ENCODE data around the gene GOLGA6L2. TPM values are rescaled to one million over a fixed set of nuclear protein-coding genes. Genes with fewer than 3 reads are reported as not detected.
"Not testable (repeated sequence)": the region's sequence is repeated elsewhere in the genome, so short reads cannot be mapped to it uniquely, and the experiment has no call there.

GOLGA6L2 gene
- total and polyA plus RNA-seq, 4 donors: not detected

- Histone ChIP-seq H3K4me3 (ENCODE audit: low read depth in 1 of 3, low read length in 3 of 3) (no peak overlapping the region), H3K27me3 (ENCODE audit: control insufficient read depth in 4 of 4, insufficient read depth in 4 of 4, low read length in 3 of 4) (no peaks in the 10 kb centered on the region), H3K36me3 (ENCODE audit: control insufficient read depth in 4 of 4, insufficient read depth in 3 of 4, low read depth in 1 of 4, low read length in 3 of 4) (no peaks in the 10 kb centered on the region), H3K27ac (ENCODE audit: low read depth in 1 of 2, low read length in 2 of 2) (no peak overlapping the region), H3K4me1 (ENCODE audit: control insufficient read depth in 4 of 4, insufficient read depth in 4 of 4, low read length in 3 of 4) (no peaks in the 10 kb centered on the region), H3K9ac (ENCODE audit: low read depth in 1 of 2, low read length in 2 of 2) (no peak overlapping the region), H3K9me3 (ENCODE audit: control insufficient read depth in 4 of 4, low read length in 3 of 4) (no peaks in the 10 kb centered on the region)
- TF ChIP-seq RAD21 (IDR thresholded peaks at IDR 0.05) (no peak), YY1 (IDR thresholded peaks at IDR 0.05) (no peak), HNF4G (IDR thresholded peaks at IDR 0.05) (no peak), JUND (IDR thresholded peaks at IDR 0.05) (no peak), HNF4A (conservative IDR thresholded peaks at IDR 0.05) (no peak), NR2F2 (IDR thresholded peaks at IDR 0.05) (no peak), GABPA (IDR thresholded peaks at IDR 0.05 in 1 of 2, conservative IDR thresholded peaks at IDR 0.05 in 1 of 2) (no peak), SP1 (IDR thresholded peaks at IDR 0.05) (no peak), RXRA (IDR thresholded peaks at IDR 0.05) (no peak)
- TF ChIP-seq, protein P1, sequence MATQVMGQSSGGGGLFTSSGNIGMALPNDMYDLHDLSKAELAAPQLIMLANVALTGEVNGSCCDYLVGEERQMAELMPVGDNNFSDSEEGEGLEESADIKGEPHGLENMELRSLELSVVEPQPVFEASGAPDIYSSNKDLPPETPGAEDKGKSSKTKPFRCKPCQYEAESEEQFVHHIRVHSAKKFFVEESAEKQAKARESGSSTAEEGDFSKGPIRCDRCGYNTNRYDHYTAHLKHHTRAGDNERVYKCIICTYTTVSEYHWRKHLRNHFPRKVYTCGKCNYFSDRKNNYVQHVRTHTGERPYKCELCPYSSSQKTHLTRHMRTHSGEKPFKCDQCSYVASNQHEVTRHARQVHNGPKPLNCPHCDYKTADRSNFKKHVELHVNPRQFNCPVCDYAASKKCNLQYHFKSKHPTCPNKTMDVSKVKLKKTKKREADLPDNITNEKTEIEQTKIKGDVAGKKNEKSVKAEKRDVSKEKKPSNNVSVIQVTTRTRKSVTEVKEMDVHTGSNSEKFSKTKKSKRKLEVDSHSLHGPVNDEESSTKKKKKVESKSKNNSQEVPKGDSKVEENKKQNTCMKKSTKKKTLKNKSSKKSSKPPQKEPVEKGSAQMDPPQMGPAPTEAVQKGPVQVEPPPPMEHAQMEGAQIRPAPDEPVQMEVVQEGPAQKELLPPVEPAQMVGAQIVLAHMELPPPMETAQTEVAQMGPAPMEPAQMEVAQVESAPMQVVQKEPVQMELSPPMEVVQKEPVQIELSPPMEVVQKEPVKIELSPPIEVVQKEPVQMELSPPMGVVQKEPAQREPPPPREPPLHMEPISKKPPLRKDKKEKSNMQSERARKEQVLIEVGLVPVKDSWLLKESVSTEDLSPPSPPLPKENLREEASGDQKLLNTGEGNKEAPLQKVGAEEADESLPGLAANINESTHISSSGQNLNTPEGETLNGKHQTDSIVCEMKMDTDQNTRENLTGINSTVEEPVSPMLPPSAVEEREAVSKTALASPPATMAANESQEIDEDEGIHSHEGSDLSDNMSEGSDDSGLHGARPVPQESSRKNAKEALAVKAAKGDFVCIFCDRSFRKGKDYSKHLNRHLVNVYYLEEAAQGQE (IDR thresholded peaks at IDR 0.05): no peak
- no peak for DNase-seq (ENCODE audit: low spot score)
- 69% methylated on average over 16 of the region's 16 CpGs for WGBS
Measured at GRCh38 chr15:23420806-23421575, 26.1 kb downstream of the GOLGA6L2 start.

DNA sequence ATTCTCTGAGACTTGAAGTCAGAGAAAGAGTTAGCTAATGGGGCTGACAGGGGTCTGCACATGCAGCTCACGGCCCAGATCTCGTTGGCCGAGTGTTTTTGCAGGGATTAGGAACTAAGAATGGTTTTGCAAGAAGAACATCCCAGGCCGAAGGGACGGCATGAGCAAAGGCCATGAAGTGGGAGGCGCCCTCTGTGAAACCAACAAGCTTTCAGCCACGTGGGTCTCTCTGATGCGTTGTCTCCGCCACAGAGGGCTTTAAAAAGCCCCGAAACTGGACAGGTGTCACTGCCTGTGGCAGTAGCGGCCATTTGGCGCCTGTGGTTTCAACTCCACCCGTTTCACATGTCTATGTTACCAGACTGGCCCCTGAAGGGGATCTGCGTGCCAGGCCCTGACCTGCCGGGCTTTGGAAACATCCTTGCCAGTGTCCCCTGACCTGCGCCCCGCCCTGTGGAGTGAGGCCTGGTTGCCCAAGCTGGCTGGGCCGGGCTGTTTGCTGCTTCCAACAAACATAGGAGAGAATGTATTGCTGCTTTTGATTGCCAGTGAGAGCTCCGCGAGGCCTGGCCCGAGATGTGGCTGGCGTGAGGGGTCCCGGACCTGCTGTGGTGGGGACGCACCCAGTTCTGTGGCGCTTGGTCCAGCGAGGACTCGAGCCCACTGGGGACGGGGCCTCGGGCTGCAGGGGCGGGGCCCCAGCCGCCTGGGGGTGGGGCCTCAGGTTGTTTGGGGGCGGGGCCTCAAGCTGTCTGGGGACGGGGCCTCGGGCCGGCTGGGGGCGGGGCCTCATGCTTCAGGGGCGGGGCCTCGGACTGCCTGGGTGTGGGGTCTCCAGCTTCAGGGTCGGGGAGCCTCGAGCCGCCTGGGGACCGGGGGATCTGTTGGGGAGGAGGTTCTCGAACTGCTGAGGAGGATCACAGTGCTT is 30.4 kb downstream of the GOLGA6L2 start:
- no peak for DNase-seq (ENCODE audit: low spot score)
- Histone ChIP-seq H3K27ac (ENCODE audit: low read depth in 1 of 2, low read length in 2 of 2) (no peak overlapping the region), H3K9me3 (ENCODE audit: control insufficient read depth in 4 of 4, low read length in 3 of 4) (no peaks in the 10 kb centered on the region), H3K4me3 (ENCODE audit: low read depth in 1 of 3, low read length in 3 of 3) (no peak overlapping the region), H3K36me3 (ENCODE audit: control insufficient read depth in 4 of 4, insufficient read depth in 3 of 4, low read depth in 1 of 4, low read length in 3 of 4) (no peaks in the 10 kb centered on the region), H3K27me3 (ENCODE audit: control insufficient read depth in 4 of 4, insufficient read depth in 4 of 4, low read length in 3 of 4) (no peaks in the 10 kb centered on the region), H3K9ac (ENCODE audit: low read depth in 1 of 2, low read length in 2 of 2) (no peak overlapping the region), H3K4me1 (ENCODE audit: control insufficient read depth in 4 of 4, insufficient read depth in 4 of 4, low read length in 3 of 4) (no peaks in the 10 kb centered on the region)
- TF ChIP-seq FOXA2 (IDR thresholded peaks at IDR 0.05): no peak
- no peak for TF ChIP-seq YY1 (IDR thresholded peaks at IDR 0.05)
- TF ChIP-seq SP1 (IDR thresholded peaks at IDR 0.05): no peak
- TF ChIP-seq, protein P2, sequence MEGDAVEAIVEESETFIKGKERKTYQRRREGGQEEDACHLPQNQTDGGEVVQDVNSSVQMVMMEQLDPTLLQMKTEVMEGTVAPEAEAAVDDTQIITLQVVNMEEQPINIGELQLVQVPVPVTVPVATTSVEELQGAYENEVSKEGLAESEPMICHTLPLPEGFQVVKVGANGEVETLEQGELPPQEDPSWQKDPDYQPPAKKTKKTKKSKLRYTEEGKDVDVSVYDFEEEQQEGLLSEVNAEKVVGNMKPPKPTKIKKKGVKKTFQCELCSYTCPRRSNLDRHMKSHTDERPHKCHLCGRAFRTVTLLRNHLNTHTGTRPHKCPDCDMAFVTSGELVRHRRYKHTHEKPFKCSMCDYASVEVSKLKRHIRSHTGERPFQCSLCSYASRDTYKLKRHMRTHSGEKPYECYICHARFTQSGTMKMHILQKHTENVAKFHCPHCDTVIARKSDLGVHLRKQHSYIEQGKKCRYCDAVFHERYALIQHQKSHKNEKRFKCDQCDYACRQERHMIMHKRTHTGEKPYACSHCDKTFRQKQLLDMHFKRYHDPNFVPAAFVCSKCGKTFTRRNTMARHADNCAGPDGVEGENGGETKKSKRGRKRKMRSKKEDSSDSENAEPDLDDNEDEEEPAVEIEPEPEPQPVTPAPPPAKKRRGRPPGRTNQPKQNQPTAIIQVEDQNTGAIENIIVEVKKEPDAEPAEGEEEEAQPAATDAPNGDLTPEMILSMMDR (IDR thresholded peaks at IDR 0.05; ENCODE audit: low read depth, low read length, missing input control): no peak
- no peak for TF ChIP-seq ZBTB33 (IDR thresholded peaks at IDR 0.05)
- no peak for TF ChIP-seq GABPA (IDR thresholded peaks at IDR 0.05 in 1 of 2, conservative IDR thresholded peaks at IDR 0.05 in 1 of 2)
- TF ChIP-seq RAD21 (IDR thresholded peaks at IDR 0.05): no peak
- no peak for TF ChIP-seq RXRA (IDR thresholded peaks at IDR 0.05)
- no peak for TF ChIP-seq JUND (IDR thresholded peaks at IDR 0.05)
- 81% methylated on average over 43 of the region's 43 CpGs for WGBS

DNA sequence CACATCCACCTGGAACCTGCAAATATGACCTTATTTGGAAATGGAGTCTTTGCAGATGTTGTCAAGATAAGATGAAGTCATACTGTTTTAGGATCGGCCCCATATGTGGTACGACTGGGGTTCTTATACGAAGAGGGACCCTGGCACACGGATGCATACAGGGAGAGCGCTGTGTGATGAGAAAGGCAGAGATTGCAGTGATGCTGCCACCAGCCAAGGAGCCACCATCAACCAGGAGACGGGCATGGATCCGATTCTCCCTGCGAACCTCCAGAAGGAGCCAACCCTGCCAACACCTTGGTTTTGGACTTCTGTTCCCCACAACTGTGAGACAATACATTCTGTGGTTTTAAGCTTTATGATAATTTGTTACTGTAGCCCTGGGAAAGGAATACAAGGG is 31.2 kb downstream of the GOLGA6L2 start:
- H3K36me3 ChIP-seq (ENCODE audit: control insufficient read depth in 4 of 4, insufficient read depth in 3 of 4, low read depth in 1 of 4, low read length in 3 of 4); H3K4me1 ChIP-seq (ENCODE audit: control insufficient read depth in 4 of 4, insufficient read depth in 4 of 4, low read length in 3 of 4); DNase-seq (ENCODE audit: low spot score); H3K9me3 ChIP-seq (ENCODE audit: control insufficient read depth in 4 of 4, low read length in 3 of 4); H3K9ac ChIP-seq (ENCODE audit: low read depth in 1 of 2, low read length in 2 of 2); H3K4me3 ChIP-seq (ENCODE audit: low read depth in 1 of 3, low read length in 3 of 3); H3K27me3 ChIP-seq (ENCODE audit: control insufficient read depth in 4 of 4, insufficient read depth in 4 of 4, low read length in 3 of 4); H3K27ac ChIP-seq (ENCODE audit: low read depth in 1 of 2, low read length in 2 of 2): not testable (repeated sequence)
- WGBS: 91% methylated on average over 8 of the region's 8 CpGs

All from liver (tissue), 9 donors.